ENCODE results near the gene KLHL17.

KLHL17 gene

GRCh38 chr1:960363-961131 is at the start of gene KLHL17:
TSS of gene KLHL17 (plus strand) at chr1:960584. CDS start at chr1:960694, 110 bp downstream.
- no peak within 1 kb of the TSS for H3K27ac ChIP-seq (ENCODE audit: low read length)
- peak within 1 kb of the TSS in 1 of 2 donors; percentile 92 for H3K4me3 ChIP-seq (ENCODE audit: low read depth in 1 of 2, low read length in 2 of 2)
- H3K4me1 ChIP-seq (ENCODE audit: control insufficient read depth in 1 of 2, insufficient read depth in 2 of 2, low read length in 2 of 2), result peaks cover 5 to 34% of the 10 kb centered on the region in 2 donors
- H3K36me3 ChIP-seq (ENCODE audit: control insufficient read depth in 1 of 2, insufficient read depth in 2 of 2, low read length in 2 of 2), result peaks cover 13 to 27% of the 10 kb centered on the region in 2 donors
- H3K9me3 ChIP-seq (ENCODE audit: control insufficient read depth in 1 of 2, low read length in 2 of 2), result no peaks in the 10 kb centered on the region
- no peaks in the 10 kb centered on the region for H3K27me3 ChIP-seq (ENCODE audit: low read depth, low read length)

- H3K27me3 ChIP-seq (ENCODE audit: low read depth, low read length), result peaks cover 16% of the 10 kb centered on the region
Measured at GRCh38 chr1:910881-911721, 49.3 kb upstream of the KLHL17 start.

GRCh38 chr1:911875-912739 is 48.3 kb upstream of the KLHL17 start:
- H3K36me3 ChIP-seq (ENCODE audit: control insufficient read depth in 1 of 2, insufficient read depth in 2 of 2, low read length in 2 of 2), result no peaks in the 10 kb centered on the region
- no peak overlapping the region for H3K27ac ChIP-seq (ENCODE audit: low read length)
- no peaks in the 10 kb centered on the region for H3K9me3 ChIP-seq (ENCODE audit: control insufficient read depth in 1 of 2, low read length in 2 of 2)
- H3K4me1 ChIP-seq (ENCODE audit: control insufficient read depth in 1 of 2, insufficient read depth in 2 of 2, low read length in 2 of 2), result peaks cover 0 to 5% of the 10 kb centered on the region in 2 donors
- H3K4me3 ChIP-seq (ENCODE audit: low read depth in 1 of 2, low read length in 2 of 2), result no peak overlapping the region
- peaks cover 13% of the 10 kb centered on the region for H3K27me3 ChIP-seq (ENCODE audit: low read depth, low read length)

More at GRCh38 chr1:910881-911721, 49.3 kb upstream of the KLHL17 start:
- Histone ChIP-seq H3K27ac (ENCODE audit: low read length) (no peak overlapping the region), H3K36me3 (ENCODE audit: control insufficient read depth in 1 of 2, insufficient read depth in 2 of 2, low read length in 2 of 2) (no peaks in the 10 kb centered on the region), H3K4me1 (ENCODE audit: control insufficient read depth in 1 of 2, insufficient read depth in 2 of 2, low read length in 2 of 2) (peaks cover 0 to 8% of the 10 kb centered on the region in 2 donors), H3K4me3 (ENCODE audit: low read depth in 1 of 2, low read length in 2 of 2) (no peak overlapping the region), H3K9me3 (ENCODE audit: control insufficient read depth in 1 of 2, low read length in 2 of 2) (no peaks in the 10 kb centered on the region)

GRCh38 chr1:912740-913301 is 47.6 kb upstream of the KLHL17 start:
- no peaks in the 10 kb centered on the region for H3K9me3 ChIP-seq (ENCODE audit: control insufficient read depth in 1 of 2, low read length in 2 of 2)
- H3K36me3 ChIP-seq (ENCODE audit: control insufficient read depth in 1 of 2, insufficient read depth in 2 of 2, low read length in 2 of 2), result no peaks in the 10 kb centered on the region
- peaks cover 13% of the 10 kb centered on the region for H3K27me3 ChIP-seq (ENCODE audit: low read depth, low read length)
- no peak overlapping the region for H3K27ac ChIP-seq (ENCODE audit: low read length)
- peaks cover 0 to 5% of the 10 kb centered on the region in 2 donors for H3K4me1 ChIP-seq (ENCODE audit: control insufficient read depth in 1 of 2, insufficient read depth in 2 of 2, low read length in 2 of 2)
- no peak overlapping the region for H3K4me3 ChIP-seq (ENCODE audit: low read depth in 1 of 2, low read length in 2 of 2)

- no peak overlapping the region for H3K27ac ChIP-seq (ENCODE audit: low read length)
- H3K4me1 ChIP-seq (ENCODE audit: control insufficient read depth in 1 of 2, insufficient read depth in 2 of 2, low read length in 2 of 2), result peaks cover 0 to 5% of the 10 kb centered on the region in 2 donors
- H3K9me3 ChIP-seq (ENCODE audit: control insufficient read depth in 1 of 2, low read length in 2 of 2), result no peaks in the 10 kb centered on the region
- no peak overlapping the region for H3K4me3 ChIP-seq (ENCODE audit: low read depth in 1 of 2, low read length in 2 of 2)
- H3K36me3 ChIP-seq (ENCODE audit: control insufficient read depth in 1 of 2, insufficient read depth in 2 of 2, low read length in 2 of 2), result no peaks in the 10 kb centered on the region
- H3K27me3 ChIP-seq (ENCODE audit: low read depth, low read length), result peaks cover 21% of the 10 kb centered on the region
Measured at GRCh38 chr1:913491-914130, 46.8 kb upstream of the KLHL17 start.

- peaks cover 28% of the 10 kb centered on the region for H3K27me3 ChIP-seq (ENCODE audit: low read depth, low read length)
- H3K4me1 ChIP-seq (ENCODE audit: control insufficient read depth in 1 of 2, insufficient read depth in 2 of 2, low read length in 2 of 2), result peaks cover 0 to 5% of the 10 kb centered on the region in 2 donors
- H3K4me3 ChIP-seq (ENCODE audit: low read depth in 1 of 2, low read length in 2 of 2), result no peak overlapping the region
- no peaks in the 10 kb centered on the region for H3K9me3 ChIP-seq (ENCODE audit: control insufficient read depth in 1 of 2, low read length in 2 of 2)
- H3K36me3 ChIP-seq (ENCODE audit: control insufficient read depth in 1 of 2, insufficient read depth in 2 of 2, low read length in 2 of 2), result no peaks in the 10 kb centered on the region
- no peak overlapping the region for H3K27ac ChIP-seq (ENCODE audit: low read length)
Measured at GRCh38 chr1:914131-914890, 46.1 kb upstream of the KLHL17 start.

GRCh38 chr1:914891-915280 is 45.5 kb upstream of the KLHL17 start:
- H3K4me1 ChIP-seq (ENCODE audit: control insufficient read depth in 1 of 2, insufficient read depth in 2 of 2, low read length in 2 of 2), result peaks cover 0 to 5% of the 10 kb centered on the region in 2 donors
- H3K27me3 ChIP-seq (ENCODE audit: low read depth, low read length), result peaks cover 32% of the 10 kb centered on the region
- H3K4me3 ChIP-seq (ENCODE audit: low read depth in 1 of 2, low read length in 2 of 2), result no peak overlapping the region
- H3K9me3 ChIP-seq (ENCODE audit: control insufficient read depth in 1 of 2, low read length in 2 of 2), result no peaks in the 10 kb centered on the region
- H3K27ac ChIP-seq (ENCODE audit: low read length), result no peak overlapping the region
- H3K36me3 ChIP-seq (ENCODE audit: control insufficient read depth in 1 of 2, insufficient read depth in 2 of 2, low read length in 2 of 2), result no peaks in the 10 kb centered on the region

GRCh38 chr1:915295-916172 is 44.9 kb upstream of the KLHL17 start:
- Histone ChIP-seq H3K4me3 (ENCODE audit: low read depth in 1 of 2, low read length in 2 of 2) (no peak overlapping the region), H3K27me3 (ENCODE audit: low read depth, low read length) (peaks cover 38% of the 10 kb centered on the region), H3K4me1 (ENCODE audit: control insufficient read depth in 1 of 2, insufficient read depth in 2 of 2, low read length in 2 of 2) (peaks cover 0 to 11% of the 10 kb centered on the region in 2 donors), H3K9me3 (ENCODE audit: control insufficient read depth in 1 of 2, low read length in 2 of 2) (no peaks in the 10 kb centered on the region), H3K27ac (ENCODE audit: low read length) (no peak overlapping the region), H3K36me3 (ENCODE audit: control insufficient read depth in 1 of 2, insufficient read depth in 2 of 2, low read length in 2 of 2) (no peaks in the 10 kb centered on the region)

- no peaks in the 10 kb centered on the region for H3K36me3 ChIP-seq (ENCODE audit: control insufficient read depth in 1 of 2, insufficient read depth in 2 of 2, low read length in 2 of 2)
- H3K27me3 ChIP-seq (ENCODE audit: low read depth, low read length), result peaks cover 44% of the 10 kb centered on the region
- no peak overlapping the region for H3K27ac ChIP-seq (ENCODE audit: low read length)
- H3K9me3 ChIP-seq (ENCODE audit: control insufficient read depth in 1 of 2, low read length in 2 of 2), result no peaks in the 10 kb centered on the region
- no peak overlapping the region for H3K4me3 ChIP-seq (ENCODE audit: low read depth in 1 of 2, low read length in 2 of 2)
- H3K4me1 ChIP-seq (ENCODE audit: control insufficient read depth in 1 of 2, insufficient read depth in 2 of 2, low read length in 2 of 2), result peaks cover 0 to 19% of the 10 kb centered on the region in 2 donors
Measured at GRCh38 chr1:916173-917075, 44.0 kb upstream of the KLHL17 start.
